C4-2B (cell line): ENCODE data around the gene NEK8.

Source experiments
- CTCF ChIP-seq: fragments of 450-650 bp; conservative IDR thresholded peaks from 2 replicates; pipeline ENCODE4 v1.5.1; 2017; ENCODE audit warnings: mild to moderate bottlenecking
- ZFX ChIP-seq: fragments of 450-650 bp; IDR thresholded peaks from 2 replicates; pipeline ENCODE4 v1.6.1; 2017

GRCh38 chr17:28723159-28723835 lies 5.3 kb upstream of the NEK8 start:
- TF ChIP-seq CTCF (no peak), ZFX (no peak)
